Panc1 (cell line): ENCODE data around the gene GYPC. TPM values are rescaled to one million over a fixed set of nuclear protein-coding genes. Genes with fewer than 3 reads are reported as not detected.

Source experiments
- ATAC-seq: fragments of 200-7000 bp; cut with Tn5 transposase; 2 replicates; pipeline ENCODE4 v1.9.1; 2020; ENCODE audit warnings: mild to moderate bottlenecking, moderate library complexity
- BruUV-seq: library from RNA; stranded (reverse); fragments of 400-500 nt; replicated peaks from 2 replicates; lab custom pipeline; 2021; lab: Mats Ljungman, UMichigan
- CTCF ChIA-PET: fragments of 300-600 bp; sonication (Branson Sonifier 250); formaldehyde crosslinking; loops from one replicate; lab custom pipeline; 2022; ENCODE audit warnings: antibody characterized with exemption; lab: Charles Lee
- POLR2A ChIA-PET: fragments of 300-600 bp; sonication (Branson Sonifier 250); formaldehyde crosslinking; loops from one replicate; lab custom pipeline; 2022; ENCODE audit warnings: antibody characterized with exemption; lab: Charles Lee
- DNase-seq: peaks from one replicate; pipeline ENCODE4 v3.0.0-alpha.2; 2010; ENCODE audit warnings: low read depth, low spot score
- H3K27ac ChIP-seq: 2 replicates; pipeline ENCODE4 v1.5.1; 2011; ENCODE audit warnings: mild to moderate bottlenecking, low read length, inconsistent platforms
- H3K27me3 ChIP-seq: fragments of 200-500 bp; sonication (Bioruptor generic); 2 replicates; pipeline ENCODE4 v1.6.0; 2014; ENCODE audit warnings: low read length, inconsistent platforms; ENCODE audit not compliant: control insufficient read depth, insufficient read depth
- H3K36me3 ChIP-seq: fragments of 200-500 bp; sonication (Bioruptor generic); 2 replicates; pipeline ENCODE4 v1.5.1; 2014; ENCODE audit warnings: inconsistent platforms, mild to moderate bottlenecking, low read length, moderate library complexity; ENCODE audit not compliant: control insufficient read depth, insufficient read depth
- H3K4me1 ChIP-seq: 2 replicates; pipeline ENCODE4 v1.5.1; 2011; ENCODE audit warnings: inconsistent platforms, mild to moderate bottlenecking, low read length, moderate library complexity; ENCODE audit not compliant: control insufficient read depth, insufficient read depth
- H3K4me3 ChIP-seq, 2 experiments: 2 replicates each; pipeline ENCODE4 v1.5.1; 2011 to 2012; ENCODE audit warnings: low read depth in 2 of 2, low read length in 2 of 2, mild to moderate bottlenecking in 2 of 2, inconsistent platforms in 1 of 2, moderate library complexity in 1 of 2
- H3K9me3 ChIP-seq: fragments of 200-500 bp; sonication (Bioruptor generic); 2 replicates; pipeline ENCODE4 v1.5.1; 2014; ENCODE audit warnings: low read depth, mild to moderate bottlenecking, inconsistent platforms, low read length, moderate library complexity; ENCODE audit not compliant: control insufficient read depth, insufficient read depth
- CTCF ChIP-seq: fragments of 450-650 bp; IDR thresholded peaks from 2 replicates; pipeline ENCODE4 v1.5.1; 2017; ENCODE audit warnings: mild to moderate bottlenecking
- POLR2AphosphoS5 ChIP-seq: IDR thresholded peaks from 2 replicates; pipeline ENCODE4 v1.6.1; 2012; ENCODE audit warnings: mild to moderate bottlenecking, low read depth, low read length, moderate library complexity
- REST ChIP-seq, 2 experiments: IDR thresholded peaks; 2 replicates each; pipeline ENCODE4 v1.6.1; 2011 to 2012; ENCODE audit warnings: low read depth in 2 of 2, control low read depth in 1 of 2, low read length in 1 of 2, mild to moderate bottlenecking in 1 of 2, moderate library complexity in 1 of 2; ENCODE audit not compliant: insufficient read depth in 1 of 2
- SIN3A ChIP-seq: IDR thresholded peaks from 2 replicates; pipeline ENCODE4 v1.6.1; 2012; ENCODE audit warnings: low read depth, mild to moderate bottlenecking, low read length, moderate library complexity, borderline replicate concordance; ENCODE audit not compliant: insufficient read depth
- TCF7L2 ChIP-seq: IDR thresholded peaks from 2 replicates; pipeline ENCODE4 v1.6.1; 2011; ENCODE audit warnings: mild to moderate bottlenecking, low read depth, low read length, inconsistent platforms
- in situ Hi-C: cut with HindIII; loops from 2 replicates; pipeline ENCODE4 v1.10.0; 2016; ENCODE audit warnings: low sequenced_read_pairs, low pct_unique_long_range_greater_than_20kb
- intact Hi-C: fragments of 100-400 bp; cut with micrococcal nuclease; formaldehyde crosslinking; loops from one replicate; pipeline ENCODE4 v1.10.0; 2022; ENCODE audit not compliant: unreplicated experiment
- total RNA-seq: library from RNA; stranded (reverse); gene quantifications from one replicate; pipeline ENCODE4 v1.2.1, GENCODE V29; 2021; ENCODE audit not compliant: unreplicated experiment

The GYPC gene
- total RNA-seq, 1 experiment from 2014 or later, result 0.57 TPM

- no peak overlapping the region for H3K4me3 ChIP-seq
- intact Hi-C loops, result no loop called here
- ChIA-PET CTCF (no interaction called here), POLR2A (no interaction called here)
- TF ChIP-seq TCF7L2 (no peak), REST (IDR thresholded peaks at IDR 0.05; ENCODE audit: insufficient read depth in 1 of 2, low read depth in 2 of 2, low read length in 1 of 2) (no peak), SIN3A (no peak), POLR2AphosphoS5 (no peak), CTCF (no peak)
- no TSS peak for BruUV-seq
- no peaks in the 10 kb centered on the region for H3K4me1 ChIP-seq
- DNase-seq (no peak), ATAC-seq (no peak)
- no peaks in the 10 kb centered on the region for H3K36me3 ChIP-seq
- no peaks in the 10 kb centered on the region for H3K27me3 ChIP-seq
- in situ Hi-C loops, result no loop called here
- H3K27ac ChIP-seq, result no peak overlapping the region
- no peaks in the 10 kb centered on the region for H3K9me3 ChIP-seq
These were observed 44.7 kb downstream of the GYPC start for GRCh38 chr2:126700677-126701076.

GRCh38 chr2:126703311-126703710, 47.4 kb downstream of the GYPC start:
- no TSS peak for BruUV-seq
- no peaks in the 10 kb centered on the region for H3K27me3 ChIP-seq
- ChIA-PET POLR2A (no interaction called here), CTCF (no interaction called here)
- in situ Hi-C loops (no loop called here), intact Hi-C loops (no loop called here)
- ATAC-seq, result no peak
- DNase-seq, result no peak
- no peak for TF ChIP-seq TCF7L2
- no peak for TF ChIP-seq REST (IDR thresholded peaks at IDR 0.05; ENCODE audit: insufficient read depth in 1 of 2, low read depth in 2 of 2, low read length in 1 of 2)
- no peak for TF ChIP-seq CTCF
- TF ChIP-seq POLR2AphosphoS5, result no peak
- TF ChIP-seq SIN3A, result no peak
- no peaks in the 10 kb centered on the region for H3K9me3 ChIP-seq
- H3K27ac ChIP-seq, result no peak overlapping the region
- no peaks in the 10 kb centered on the region for H3K4me1 ChIP-seq
- no peaks in the 10 kb centered on the region for H3K36me3 ChIP-seq
- H3K4me3 ChIP-seq, result no peak overlapping the region
